ENCODE measurements around the gene CCDC102A.
A peak's percentile ranks its signal among the peaks of the same experiment; 100 is the strongest.

The CCDC102A gene

DNA sequence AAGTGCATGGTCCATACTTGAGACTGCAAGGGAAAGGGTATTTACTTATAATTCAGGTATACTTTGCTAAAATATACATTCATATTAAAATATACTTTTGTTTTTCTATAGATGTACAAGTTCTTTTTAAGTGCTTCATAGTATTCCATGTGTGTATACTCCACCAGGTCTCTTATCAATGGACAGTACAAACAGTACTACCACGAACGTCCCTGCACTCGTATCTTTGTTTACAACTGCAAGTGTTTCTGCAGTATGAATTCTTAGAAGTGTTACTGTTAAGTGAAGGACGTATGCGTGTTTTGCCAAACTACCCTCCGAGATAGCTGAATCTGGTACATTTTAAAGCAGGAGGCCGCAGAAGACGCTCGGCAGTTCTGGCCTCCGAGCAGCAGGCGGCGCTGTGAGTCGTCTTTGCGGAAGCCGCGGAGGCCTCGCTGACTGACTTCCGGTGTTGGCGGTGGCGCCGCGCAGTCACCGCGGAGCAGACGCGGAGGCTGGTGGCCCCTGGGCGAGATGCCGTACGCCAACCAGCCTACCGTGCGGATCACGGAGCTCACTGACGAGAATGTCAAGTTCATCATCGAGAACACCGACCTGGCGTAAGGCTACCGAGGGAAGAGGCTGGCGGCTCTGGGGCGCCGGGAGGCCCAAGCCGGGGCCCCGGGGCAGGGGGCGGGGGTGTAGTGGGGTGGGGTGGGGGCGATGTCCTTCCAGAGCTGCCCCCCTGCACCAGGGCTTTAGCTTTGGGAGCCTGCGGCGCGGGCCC, 74.0 kb downstream of the CCDC102A start, which contains the start of gene POLR2C:
TSS of gene POLR2C (plus strand) at position 471 of the 769 bp plus-strand sequence. CDS start at position 517, 46 bp downstream.
- DNase-seq (ENCODE audit: low read depth, low spot score): peak; percentile 95

Data from astrocyte of the hippocampus (primary cell).